Vagina (tissue), 2 donors: ENCODE results near the gene FAR1. TPM values are rescaled to one million over a fixed set of nuclear protein-coding genes. Genes with fewer than 3 reads are reported as not detected.

Source experiments
- DNase-seq, 2 donors: peaks; one replicate each; pipeline ENCODE4 v3.0.0-alpha.2; 2017; ENCODE audit errors: extremely low spot score in 2 of 2
- H3K27ac ChIP-seq: fragments of 200-600 bp; sonication (generic); one replicate; pipeline ENCODE4 v1.5.1; 2019
- H3K27me3 ChIP-seq: fragments of 200-600 bp; sonication (generic); one replicate; pipeline ENCODE4 v1.5.1; 2019
- H3K36me3 ChIP-seq, 2 donors: fragments of 200-600 bp; sonication (generic); one replicate each; pipeline ENCODE4 v1.5.1; 2017 to 2019
- H3K4me1 ChIP-seq: fragments of 200-600 bp; sonication (generic); one replicate; pipeline ENCODE4 v1.5.1; 2019
- H3K4me3 ChIP-seq, 2 donors: fragments of 200-600 bp; sonication (generic); 1 replicate in 1 of 2; 2 replicates in 1 of 2; pipeline ENCODE4 v1.5.1; 2016 to 2019
- H3K9me3 ChIP-seq: fragments of 200-600 bp; sonication (generic); one replicate; pipeline ENCODE4 v1.5.1; 2019
- CTCF ChIP-seq, 3 experiments: fragments of 450-650 bp in 2 of 3; fragments of 200-600 bp in 1 of 3; sonication (generic) in 1 of 3; IDR thresholded peaks; one replicate each; pipeline ENCODE4 v1.5.1; 2017 to 2019; ENCODE audit warnings: antibody characterized with exemption in 3 of 3, mild to moderate bottlenecking in 2 of 3, moderate library complexity in 2 of 3
- POLR2A ChIP-seq, 2 donors: fragments of 450-650 bp; IDR thresholded peaks; one replicate each; pipeline ENCODE4 v1.6.1; 2017; ENCODE audit warnings: antibody characterized with exemption in 2 of 2, mild to moderate bottlenecking in 2 of 2, moderate library complexity in 2 of 2
- POLR2AphosphoS5 ChIP-seq, 2 donors: sonication (generic); formaldehyde crosslinking; IDR thresholded peaks; one replicate each; pipeline ENCODE4 v1.9.0; 2017; ENCODE audit warnings: antibody characterized with exemption in 2 of 2, mild to moderate bottlenecking in 2 of 2, low read depth in 1 of 2; ENCODE audit not compliant: insufficient read depth in 1 of 2
- intact Hi-C: fragments of 100-400 bp; cut with DNase I; formaldehyde crosslinking; loops from one replicate; pipeline ENCODE4 v1.15.1; 2023
- total RNA-seq: library from RNA; depleted of rRNA; stranded (reverse); fragments of >200 nt; gene quantifications from one replicate; pipeline ENCODE4 v1.2.3, GENCODE V29; 2016

Gene FAR1
- total RNA-seq, 1 donor from 2014 or later: 77.6 TPM

GRCh38 chr11:13702071-13702470 is 33.6 kb downstream of the FAR1 start:
- TF ChIP-seq CTCF (IDR thresholded peaks at IDR 0.05) (no peak), POLR2A (IDR thresholded peaks at IDR 0.05) (no peak), POLR2AphosphoS5 (IDR thresholded peaks at IDR 0.05; ENCODE audit: insufficient read depth in 1 of 2, low read depth in 1 of 2) (no peak)
- intact Hi-C loops: no loop called here
- Histone ChIP-seq H3K4me1 (no peaks in the 10 kb centered on the region), H3K4me3 (no peak overlapping the region), H3K27me3 (no peaks in the 10 kb centered on the region), H3K36me3 (peaks cover 0 to 16% of the 10 kb centered on the region in 2 donors), H3K27ac (no peak overlapping the region), H3K9me3 (no peaks in the 10 kb centered on the region)
- no peak for DNase-seq

GRCh38 chr11:13705710-13706109 is 37.2 kb downstream of the FAR1 start:
- Histone ChIP-seq H3K4me1 (no peaks in the 10 kb centered on the region), H3K36me3 (peaks cover 0 to 16% of the 10 kb centered on the region in 2 donors)

GRCh38 chr11:13713982-13714381 is 45.5 kb downstream of the FAR1 start:
- H3K36me3 ChIP-seq: peaks cover 0 to 33% of the 10 kb centered on the region in 2 donors
- H3K4me3 ChIP-seq: no peak overlapping the region
- DNase-seq: no peak
- intact Hi-C loops: no loop called here
- H3K9me3 ChIP-seq: no peaks in the 10 kb centered on the region
- H3K4me1 ChIP-seq: no peaks in the 10 kb centered on the region
- no peak overlapping the region for H3K27ac ChIP-seq
- TF ChIP-seq POLR2A (IDR thresholded peaks at IDR 0.05) (no peak), POLR2AphosphoS5 (IDR thresholded peaks at IDR 0.05; ENCODE audit: insufficient read depth in 1 of 2, low read depth in 1 of 2) (no peak), CTCF (IDR thresholded peaks at IDR 0.05) (no peak)
- no peaks in the 10 kb centered on the region for H3K27me3 ChIP-seq

More at GRCh38 chr11:13705710-13706109, 37.2 kb downstream of the FAR1 start:
- TF ChIP-seq POLR2A (IDR thresholded peaks at IDR 0.05): no peak
- TF ChIP-seq POLR2AphosphoS5 (IDR thresholded peaks at IDR 0.05; ENCODE audit: insufficient read depth in 1 of 2, low read depth in 1 of 2): no peak
- no peak for TF ChIP-seq CTCF (IDR thresholded peaks at IDR 0.05)
- no peaks in the 10 kb centered on the region for H3K9me3 ChIP-seq
- no peak overlapping the region for H3K4me3 ChIP-seq
- no peak for DNase-seq
- H3K27ac ChIP-seq: no peak overlapping the region
- H3K27me3 ChIP-seq: no peaks in the 10 kb centered on the region
- intact Hi-C loops: no loop called here

GRCh38 chr11:13717331-13717730 is 48.9 kb downstream of the FAR1 start:
- H3K9me3 ChIP-seq: no peaks in the 10 kb centered on the region
- no peak overlapping the region for H3K27ac ChIP-seq
- H3K27me3 ChIP-seq: no peaks in the 10 kb centered on the region
- DNase-seq: no peak
- peaks cover 0 to 39% of the 10 kb centered on the region in 2 donors for H3K36me3 ChIP-seq
- TF ChIP-seq CTCF (IDR thresholded peaks at IDR 0.05) (no peak), POLR2AphosphoS5 (IDR thresholded peaks at IDR 0.05; ENCODE audit: insufficient read depth in 1 of 2, low read depth in 1 of 2) (no peak), POLR2A (IDR thresholded peaks at IDR 0.05) (no peak)
- no peak overlapping the region for H3K4me3 ChIP-seq
- intact Hi-C loops: no loop called here
- H3K4me1 ChIP-seq: no peaks in the 10 kb centered on the region

GRCh38 chr11:13718394-13718793 is 49.9 kb downstream of the FAR1 start:
- Histone ChIP-seq H3K4me3 (no peak overlapping the region), H3K27ac (no peak overlapping the region), H3K36me3 (peaks cover 0 to 33% of the 10 kb centered on the region in 2 donors), H3K27me3 (no peaks in the 10 kb centered on the region), H3K9me3 (no peaks in the 10 kb centered on the region), H3K4me1 (no peaks in the 10 kb centered on the region)
- DNase-seq: no peak
- no peak for TF ChIP-seq POLR2AphosphoS5 (IDR thresholded peaks at IDR 0.05; ENCODE audit: insufficient read depth in 1 of 2, low read depth in 1 of 2)
- intact Hi-C loops: no loop called here
